GM21526 (cell line): ENCODE measurements around the gene SLC28A1.
"Not testable (repeated sequence)": the region's sequence is repeated elsewhere in the genome, so short reads cannot be mapped to it uniquely, and the experiment has no call there.

Experiments used
- ATAC-seq: cut with Tn5 transposase; IDR thresholded peaks from one replicate; pipeline ENCODE4 v1.9.1; 2021; ENCODE audit warnings: moderate library complexity; ENCODE audit not compliant: unreplicated experiment, low FRiP score

SLC28A1 gene

DNA sequence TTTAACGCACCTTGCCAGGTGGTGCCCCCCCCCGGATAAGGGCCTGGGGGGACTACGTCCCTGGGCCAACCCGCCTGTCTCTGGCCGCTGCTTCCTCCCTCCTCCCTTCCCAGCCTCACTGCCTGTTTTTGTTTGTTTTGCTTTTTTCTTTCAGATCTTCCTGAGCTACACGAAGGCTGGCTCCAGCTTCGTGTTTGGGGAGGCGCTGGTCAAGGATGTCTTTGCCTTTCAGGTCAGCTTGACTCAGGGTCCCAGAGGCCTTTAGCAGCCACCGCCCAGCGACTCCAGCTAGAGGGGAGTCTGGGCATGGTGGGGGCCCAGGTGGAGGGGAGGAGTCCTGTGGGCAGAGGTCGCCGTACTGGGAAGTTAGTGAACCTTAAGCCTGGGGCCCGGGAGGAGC is 24.1 kb downstream of the SLC28A1 start:
- no peak for ATAC-seq

DNA sequence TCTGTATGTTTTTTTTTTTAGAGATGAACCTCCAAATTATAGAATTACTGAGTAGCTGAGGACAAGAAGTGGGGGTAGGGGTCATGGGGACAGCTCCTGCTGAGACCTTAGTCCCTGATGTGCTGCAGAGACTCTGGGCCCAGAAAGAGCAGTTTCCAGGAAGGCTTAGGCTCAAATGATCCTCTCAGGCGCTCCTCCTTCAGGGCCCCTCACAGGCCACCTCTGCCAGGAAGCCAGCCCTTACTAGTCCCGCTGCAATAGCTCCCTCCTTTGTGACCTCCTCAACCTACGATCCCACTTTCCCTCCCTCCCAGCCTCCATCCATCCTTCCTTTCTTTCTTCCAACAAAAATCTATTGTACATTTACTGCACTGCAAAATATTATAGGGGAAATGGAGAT is 24.6 kb downstream of the SLC28A1 start:
- ATAC-seq = no peak

DNA sequence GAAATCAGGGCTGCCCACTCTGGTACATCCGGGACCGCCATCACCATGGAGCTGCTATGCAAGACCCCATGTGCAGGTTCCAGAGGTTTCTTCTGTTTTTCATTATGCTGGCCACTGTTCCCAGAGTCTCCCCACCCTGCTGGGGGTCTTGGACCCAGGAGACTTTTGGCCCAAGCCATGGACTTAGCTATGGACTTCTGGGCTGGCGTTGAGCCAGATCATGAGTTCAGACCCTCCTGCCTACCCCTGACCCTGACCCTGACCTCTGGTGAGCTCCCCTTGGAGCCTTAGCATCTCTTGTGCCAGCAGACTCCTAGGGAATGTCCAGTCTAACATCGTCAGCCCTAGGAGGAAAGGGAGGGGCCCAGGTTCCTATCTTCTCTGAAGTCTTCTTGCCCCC is 25.3 kb downstream of the SLC28A1 start:
- no peak for ATAC-seq

DNA sequence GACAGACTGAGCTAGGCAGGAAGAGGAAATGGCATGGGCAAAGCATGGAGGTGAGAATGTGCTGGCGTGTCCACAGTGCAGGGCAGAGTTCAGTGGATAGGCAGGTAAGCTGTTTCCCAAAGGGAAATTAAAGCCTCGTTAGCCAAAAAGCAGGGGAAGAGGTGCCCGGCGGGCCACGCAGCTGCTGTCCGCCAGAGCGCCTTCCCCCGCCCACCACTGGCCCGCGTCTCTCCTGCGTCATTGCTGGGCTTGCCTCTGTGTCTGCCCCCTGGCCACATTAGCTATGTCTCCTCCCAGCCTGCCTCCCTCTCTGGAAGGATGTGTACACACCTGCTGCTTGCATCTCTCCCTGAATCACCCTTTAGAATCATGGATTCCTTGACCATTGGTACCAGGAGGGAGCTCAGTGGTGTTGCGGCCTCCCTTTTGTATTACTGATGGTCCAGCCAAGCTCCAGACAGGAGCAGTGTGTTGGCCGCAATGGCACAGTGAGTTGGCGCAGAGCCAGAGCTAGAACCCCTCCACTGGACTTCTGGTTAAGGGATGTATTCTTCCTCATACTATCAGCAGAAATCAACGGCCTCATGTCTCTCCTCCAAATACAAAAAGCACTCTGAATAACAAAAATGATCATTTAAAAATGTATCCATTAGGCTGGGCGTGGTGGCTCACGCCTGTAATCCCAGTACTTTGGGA is 26.6 kb downstream of the SLC28A1 start:
- ATAC-seq = no peak

DNA sequence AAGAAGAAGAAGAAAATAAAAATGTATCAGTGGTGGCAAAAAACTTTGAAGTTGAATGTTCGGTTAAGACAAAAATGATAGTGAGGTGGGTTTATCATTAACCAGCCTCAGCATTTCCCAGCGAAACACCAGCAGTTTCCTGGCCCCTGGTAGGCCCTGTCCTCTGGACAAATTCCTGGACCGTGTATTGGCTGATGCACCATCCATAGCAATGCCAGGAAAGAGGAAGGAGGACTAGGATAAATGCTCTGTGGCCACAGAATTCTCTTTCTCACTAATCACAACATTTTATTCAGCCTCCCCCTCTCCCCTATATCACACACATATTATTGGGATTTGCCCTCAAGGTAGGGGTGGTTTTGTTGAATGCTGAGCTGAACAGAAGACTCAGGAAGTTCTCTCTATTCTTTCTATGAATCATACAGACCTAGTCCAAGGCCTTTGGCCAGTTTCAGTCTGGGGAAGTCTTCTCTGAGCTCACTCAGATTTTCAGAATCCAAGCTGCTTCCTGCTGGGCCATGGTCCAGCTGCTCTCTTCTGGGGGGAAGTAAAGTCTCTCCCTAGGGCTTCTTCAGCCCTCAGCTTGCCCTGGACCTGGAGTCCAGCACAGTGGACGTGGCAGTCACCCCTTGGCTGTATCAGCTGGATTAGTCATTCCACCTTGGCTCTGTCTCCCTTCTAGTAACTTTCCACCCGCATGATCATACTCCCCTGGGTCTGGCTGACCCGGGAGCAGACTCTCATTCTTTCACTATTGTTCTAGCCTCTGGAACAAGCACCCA is 27.6 kb downstream of the SLC28A1 start:
- ATAC-seq = no peak

DNA sequence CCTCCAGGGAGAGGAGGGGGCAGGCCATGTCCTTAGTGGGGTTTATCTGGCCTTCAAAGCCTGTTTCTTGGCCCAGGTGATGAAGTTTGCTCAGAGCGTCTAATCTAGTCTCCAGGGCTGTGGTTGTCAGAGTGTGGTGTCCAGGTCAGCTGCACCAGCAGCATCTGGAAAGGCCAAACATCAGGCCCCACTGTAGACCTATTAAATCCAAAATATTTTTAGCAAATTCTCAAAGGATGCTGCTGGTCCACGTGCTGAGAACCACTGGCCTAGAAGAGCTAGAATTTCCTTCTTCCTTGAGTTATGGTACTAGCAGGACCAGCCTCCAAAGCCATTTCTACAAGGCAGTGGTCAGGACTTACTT is 28.9 kb downstream of the SLC28A1 start:
- no peak for ATAC-seq

DNA sequence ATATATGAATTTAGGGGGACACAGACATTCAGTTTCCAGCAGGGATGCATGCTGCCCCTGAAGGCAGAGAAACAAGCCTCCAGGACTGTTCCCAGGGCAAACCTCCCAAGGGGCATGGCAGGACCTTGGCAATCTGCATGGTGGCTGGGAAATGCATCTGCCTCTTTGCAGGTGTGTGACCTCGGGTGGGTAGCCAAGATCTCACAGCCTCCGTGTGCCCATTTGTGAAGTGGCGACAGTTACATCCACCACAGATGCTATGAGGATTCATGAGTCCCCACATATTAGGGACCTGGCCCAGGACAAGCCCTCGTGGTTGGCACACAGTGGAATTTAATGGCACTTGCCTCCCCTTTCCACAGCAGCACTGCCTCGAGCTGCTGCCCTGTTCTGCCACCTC is 29.9 kb downstream of the SLC28A1 start:
- no peak for ATAC-seq

DNA sequence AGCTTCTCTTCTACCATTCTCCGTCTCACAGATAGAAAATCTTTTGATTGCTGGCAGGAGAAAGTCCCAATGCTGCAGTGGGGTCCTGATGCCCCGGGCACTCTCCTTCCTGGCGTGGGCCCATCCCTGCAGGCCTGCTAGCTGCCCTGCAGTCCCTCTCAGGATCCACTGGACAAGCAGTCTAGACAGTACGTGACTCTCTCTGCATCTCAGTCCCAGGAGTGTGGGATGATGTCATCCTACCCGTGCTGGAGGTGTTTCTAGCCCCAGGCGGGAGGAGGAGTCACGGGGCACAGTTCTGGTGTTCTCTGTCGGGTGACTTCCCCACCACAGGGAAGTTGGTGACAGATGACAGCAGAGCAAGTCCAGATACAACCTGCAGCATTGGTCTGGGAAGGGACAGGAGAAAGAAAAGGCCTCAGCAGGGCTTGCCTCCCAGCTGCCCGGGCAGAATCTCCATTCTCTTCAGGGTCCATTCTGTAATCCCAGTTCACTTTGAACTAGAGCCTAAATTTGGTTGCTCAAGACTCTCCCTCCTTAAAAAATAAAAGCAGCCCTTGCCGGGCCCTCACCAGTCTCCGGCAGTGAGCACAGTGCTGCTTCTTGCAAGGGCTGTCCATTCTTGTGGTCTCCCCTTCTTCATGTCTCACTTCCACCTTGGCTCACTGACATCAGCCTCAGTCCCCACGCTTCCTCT is 30.6 kb downstream of the SLC28A1 start:
- peak; percentile 93 for ATAC-seq

DNA sequence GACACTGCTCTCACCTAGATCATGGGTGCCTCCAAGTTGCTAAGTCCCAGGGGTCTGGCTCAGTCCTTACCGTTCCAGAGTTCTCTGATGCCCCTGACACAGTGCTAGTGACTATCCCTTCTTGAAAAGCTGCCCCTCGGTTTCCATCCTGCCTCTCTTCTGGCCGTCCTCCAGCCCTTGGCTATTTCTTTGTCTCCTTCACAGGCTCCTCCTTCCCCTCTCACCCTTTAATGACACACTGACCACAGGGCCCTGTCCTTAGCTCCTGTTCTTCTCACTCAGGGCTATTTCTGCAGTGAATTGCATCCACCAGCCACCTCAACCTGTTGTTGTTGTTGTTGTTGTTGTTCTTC is 31.1 kb downstream of the SLC28A1 start:
- ATAC-seq = no peak

DNA sequence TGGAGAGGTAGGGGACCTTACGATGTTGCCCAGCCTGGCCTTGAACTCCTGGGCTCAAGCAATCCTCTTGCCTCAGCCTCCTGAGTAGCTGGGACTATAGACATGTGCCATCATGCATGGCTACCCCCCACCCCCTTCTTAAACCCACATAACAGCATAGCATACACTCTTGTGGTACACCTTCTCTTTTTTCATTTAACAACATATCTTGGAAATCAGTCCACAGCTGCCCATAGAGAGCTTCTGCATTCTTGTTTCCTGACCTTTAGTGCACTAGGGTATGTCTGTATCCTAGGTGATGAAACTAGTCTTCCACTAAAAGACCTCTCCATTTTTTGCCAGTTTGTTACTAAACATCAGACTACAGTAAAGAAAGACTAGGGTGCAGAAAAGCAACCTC is 33.0 kb downstream of the SLC28A1 start:
- ATAC-seq = no peak

DNA sequence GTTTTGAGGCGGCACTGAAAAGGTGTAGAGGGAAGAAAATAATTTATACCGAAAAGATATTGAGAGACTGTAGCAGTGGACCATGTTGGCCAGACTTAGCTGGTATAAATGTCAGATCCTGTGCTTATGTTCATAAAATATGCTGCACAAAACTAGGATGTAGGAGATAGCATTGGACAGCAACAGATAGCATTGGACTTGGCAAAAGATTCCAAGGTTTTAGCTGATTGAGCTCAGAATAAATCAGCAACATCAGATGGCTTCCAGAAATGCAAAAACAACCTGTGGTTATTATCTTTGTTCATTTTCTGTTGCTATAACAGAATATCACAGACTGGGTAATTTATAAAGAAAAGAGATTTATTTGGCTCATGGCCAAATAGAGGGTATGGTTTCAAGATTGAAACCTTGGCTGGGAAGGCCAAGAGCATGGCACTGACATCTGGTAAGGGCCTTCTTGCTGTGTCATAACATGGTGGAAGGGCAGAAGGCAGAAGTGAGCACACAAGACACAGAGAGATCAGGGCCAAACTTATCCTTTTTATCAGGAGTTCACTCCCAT is 34.7 kb downstream of the SLC28A1 start:
- ATAC-seq = no peak

DNA sequence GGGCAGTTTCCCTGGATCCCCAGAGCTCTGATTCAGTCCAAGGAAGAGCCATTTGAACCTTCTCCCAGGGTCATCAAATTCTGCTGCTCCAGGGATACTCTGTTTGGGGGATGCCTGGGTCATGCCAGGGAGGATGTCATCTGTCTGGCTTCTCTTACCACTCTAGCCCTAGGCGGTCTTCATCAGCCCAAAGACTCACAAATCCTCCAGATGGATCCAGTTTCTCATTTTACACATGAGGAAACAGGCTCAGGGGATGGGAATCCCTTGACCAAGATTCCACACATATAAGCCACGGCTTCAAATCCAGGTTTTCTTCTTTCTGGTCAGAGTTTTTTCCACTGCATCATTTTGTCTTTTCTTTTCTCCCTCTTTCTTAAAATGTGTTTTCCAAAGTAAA is 36.7 kb downstream of the SLC28A1 start:
- ATAC-seq = no peak

DNA sequence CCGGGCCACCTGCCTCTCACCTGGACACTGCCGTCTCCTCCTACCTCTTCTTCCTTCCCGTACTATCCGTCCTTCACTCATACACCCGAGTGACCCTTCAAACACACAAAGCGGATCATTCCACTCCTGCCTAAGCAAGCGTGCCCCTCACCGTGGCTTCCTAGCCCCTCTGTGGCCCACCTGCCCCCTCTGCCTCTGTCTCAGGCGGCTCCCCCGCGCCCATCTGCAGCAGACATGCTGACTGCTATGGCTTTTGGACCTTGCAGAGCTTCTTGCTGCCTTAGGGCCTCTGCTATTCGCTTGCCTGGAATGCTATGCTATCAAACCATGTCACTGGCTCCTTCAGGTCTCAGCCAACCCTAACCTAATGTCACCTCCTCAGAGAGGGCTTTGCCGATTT is 38.1 kb downstream of the SLC28A1 start:
- ATAC-seq = no peak

DNA sequence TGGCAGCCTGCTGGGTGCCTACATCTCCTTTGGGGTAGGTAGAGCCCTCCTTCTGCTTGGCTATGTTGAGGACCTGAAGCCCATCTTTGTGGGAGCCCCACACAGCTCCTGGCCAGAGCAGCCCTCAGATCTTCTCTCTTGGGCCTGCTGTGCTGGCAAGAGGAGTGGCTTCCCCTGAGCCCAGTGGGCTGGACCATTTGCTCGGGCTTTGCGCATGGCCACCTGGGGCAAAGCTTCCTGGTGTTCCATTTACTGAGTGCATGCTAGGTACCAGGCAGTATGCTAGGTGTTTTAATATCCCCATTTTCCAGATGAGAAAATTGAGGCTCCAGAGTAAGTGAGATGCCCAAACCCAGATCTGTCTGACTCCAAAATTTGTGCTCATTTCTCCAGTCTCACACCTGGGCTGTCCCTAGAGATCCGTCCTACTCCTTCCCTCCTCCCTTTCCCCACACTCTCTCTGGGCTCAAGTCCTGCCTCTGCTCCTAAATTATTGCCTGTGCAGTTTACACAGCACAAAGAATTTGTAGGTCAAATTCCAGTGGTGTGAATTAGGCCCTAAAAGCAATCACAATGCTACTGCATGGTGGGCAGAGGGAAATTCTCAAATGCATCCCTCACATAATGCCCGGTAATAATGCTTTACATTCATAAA is 39.7 kb downstream of the SLC28A1 start:
- ATAC-seq = no peak

DNA sequence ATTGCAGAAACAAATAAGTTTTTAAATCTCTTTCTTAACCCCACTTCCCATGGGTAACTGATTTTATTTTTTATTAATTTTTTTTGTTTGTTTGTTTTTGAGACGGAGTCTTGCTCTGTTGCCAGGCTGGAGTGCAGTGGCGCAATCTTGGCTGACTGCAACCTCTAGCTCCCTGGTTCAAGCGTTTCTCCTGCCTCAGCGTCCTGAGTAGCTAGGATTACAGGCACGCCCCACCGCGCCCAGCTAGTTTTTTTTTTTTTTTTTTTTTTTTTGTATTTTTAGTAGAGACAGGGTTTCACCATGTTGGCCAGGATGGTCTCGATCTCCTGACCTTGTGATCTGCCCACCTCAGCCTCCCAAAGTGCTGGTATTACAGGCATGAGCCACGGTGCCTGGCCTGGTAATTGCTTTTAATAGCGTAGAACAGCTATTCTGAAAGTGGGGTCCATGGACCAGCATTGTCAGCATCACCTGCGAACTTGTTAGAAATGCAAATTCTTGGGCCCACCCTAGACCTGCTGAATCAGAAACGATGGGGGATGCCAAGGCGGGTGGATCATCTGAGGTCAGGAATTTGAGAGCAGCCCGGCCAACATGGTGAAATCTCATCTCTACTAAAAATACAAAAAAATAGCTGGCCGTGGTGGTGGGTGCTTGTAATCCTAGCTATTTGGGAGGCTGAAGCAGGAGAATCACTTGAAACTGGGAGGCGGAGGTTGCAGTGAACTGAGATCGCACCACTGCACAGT is 40.5 kb downstream of the SLC28A1 start:
- not testable (repeated sequence) for ATAC-seq

DNA sequence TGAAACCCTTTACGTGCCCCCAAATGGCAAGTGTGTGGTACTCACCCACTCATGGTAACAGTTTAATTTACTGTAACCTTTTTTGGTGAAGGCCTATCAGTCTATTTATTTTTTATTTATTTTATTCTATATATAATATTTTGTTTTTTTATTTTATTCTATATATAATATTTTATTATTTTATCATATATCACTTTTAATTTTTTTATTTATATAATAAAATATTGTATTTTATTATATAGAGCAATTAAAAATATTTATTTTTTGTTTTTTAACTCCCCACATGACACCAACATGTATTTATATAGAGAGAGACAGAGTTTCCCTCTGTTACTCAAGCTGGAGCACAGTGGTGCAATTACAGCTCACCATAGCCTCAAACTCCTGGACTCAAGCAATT is 41.4 kb downstream of the SLC28A1 start:
- ATAC-seq = no peak

DNA sequence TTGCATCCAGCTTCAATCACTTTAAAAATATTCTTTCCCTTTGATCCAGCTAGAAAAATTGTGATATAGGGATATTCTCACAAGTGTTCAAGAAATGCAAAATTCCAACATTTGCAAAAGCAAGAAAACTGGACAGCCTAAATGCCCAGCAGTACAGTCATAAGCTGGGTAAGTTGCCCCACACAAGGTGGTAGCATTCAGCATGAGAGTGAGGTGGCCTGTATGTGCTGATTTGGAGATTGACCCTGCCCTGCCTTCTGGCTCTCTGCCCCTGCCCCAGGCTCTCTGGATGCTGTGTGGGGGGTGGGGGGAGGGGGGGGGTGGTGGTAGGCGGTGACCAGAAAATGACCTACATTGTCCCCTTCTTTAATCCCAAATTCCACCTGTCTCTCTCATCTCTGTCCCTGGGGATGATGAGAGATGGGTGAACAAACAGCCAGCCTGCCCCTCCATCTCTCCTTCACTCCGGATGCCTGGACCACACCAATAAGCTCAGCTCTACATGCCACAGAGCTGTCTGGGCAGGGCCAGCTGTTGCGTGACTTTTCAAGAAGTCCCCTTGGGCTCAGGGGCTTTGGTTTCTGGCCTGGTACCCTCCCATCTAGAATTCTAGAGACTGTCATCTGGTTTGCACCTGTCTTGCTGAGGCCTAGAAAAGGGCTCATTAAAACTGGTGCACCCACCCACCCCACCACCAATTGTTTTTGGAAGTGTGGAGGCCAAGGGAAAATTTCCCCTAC is 42.2 kb downstream of the SLC28A1 start:
- no peak for ATAC-seq

DNA sequence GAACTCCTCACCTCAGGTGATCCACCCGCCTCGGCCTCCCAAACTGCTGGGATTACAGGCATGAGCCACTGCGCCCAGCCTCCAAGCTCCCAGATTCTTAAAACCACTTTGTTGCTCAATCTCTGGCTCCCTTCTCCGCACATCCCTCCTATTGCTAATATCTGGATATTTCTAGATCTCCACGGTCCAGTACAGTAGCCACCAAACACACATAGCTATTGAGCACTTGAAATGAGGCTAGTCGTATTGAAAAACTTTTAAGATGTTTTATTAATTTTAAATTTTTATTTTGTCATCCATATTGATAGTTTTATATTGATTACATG is 44.3 kb downstream of the SLC28A1 start:
- ATAC-seq = no peak

DNA sequence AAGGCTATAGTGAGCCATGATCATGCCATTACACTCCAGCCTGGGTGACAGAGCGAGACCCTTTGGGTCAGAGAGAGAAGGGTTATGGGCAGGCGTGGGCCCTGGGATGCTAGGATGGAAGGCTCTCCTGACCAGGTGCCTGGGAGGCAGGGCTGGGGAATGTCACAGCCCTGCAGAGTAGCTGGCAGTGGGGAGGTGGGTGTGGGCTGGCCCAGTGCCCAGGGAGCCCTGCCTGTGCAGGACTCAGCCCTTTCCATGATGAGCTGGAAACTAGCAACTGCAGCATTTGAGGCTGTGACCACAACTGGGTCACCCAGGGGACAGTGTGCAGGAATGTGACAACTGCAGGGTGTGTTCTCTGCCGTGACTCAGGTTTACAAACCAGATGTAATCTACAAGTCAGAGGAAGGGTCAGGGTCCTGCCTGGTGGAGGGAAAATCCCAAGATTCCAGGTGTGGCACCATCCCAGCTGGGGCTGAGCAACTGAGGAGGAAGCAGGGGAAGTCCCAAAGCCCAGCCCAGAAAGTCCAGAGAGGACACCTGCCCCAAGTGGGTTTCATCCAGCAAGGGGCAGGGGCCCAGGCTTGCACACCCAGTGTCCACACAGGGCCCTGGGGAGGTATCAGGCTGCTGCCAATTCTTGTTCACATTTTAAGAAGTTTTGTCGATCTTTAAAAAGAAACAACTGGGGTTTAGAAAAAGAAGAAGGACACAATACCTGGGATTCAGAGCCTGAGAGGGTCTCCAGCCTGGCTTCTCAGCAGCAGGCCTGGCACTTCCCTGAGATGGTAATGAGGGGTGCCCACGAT is 45.5 kb downstream of the SLC28A1 start:
- no peak for ATAC-seq
